Choroid plexus epithelial cell (primary cell): ENCODE data around the gene HSPA1A.

Source experiments
- DNase-seq: peaks from one replicate; pipeline ENCODE4 v3.0.0-alpha.2; 2010; ENCODE audit warnings: low read depth
- H3K4me3 ChIP-seq: 2 replicates; pipeline ENCODE4 v1.5.1; 2011; ENCODE audit warnings: low read depth, mild to moderate bottlenecking, control low read depth, low read length, moderate library complexity
- TF ChIP-seq, protein P1 (sequence below): conservative IDR thresholded peaks from 2 replicates; pipeline ENCODE4 v1.5.1; 2011; ENCODE audit warnings: low read depth, mild to moderate bottlenecking, control low read depth, inconsistent platforms, low read length, moderate library complexity

HSPA1A gene

DNA sequence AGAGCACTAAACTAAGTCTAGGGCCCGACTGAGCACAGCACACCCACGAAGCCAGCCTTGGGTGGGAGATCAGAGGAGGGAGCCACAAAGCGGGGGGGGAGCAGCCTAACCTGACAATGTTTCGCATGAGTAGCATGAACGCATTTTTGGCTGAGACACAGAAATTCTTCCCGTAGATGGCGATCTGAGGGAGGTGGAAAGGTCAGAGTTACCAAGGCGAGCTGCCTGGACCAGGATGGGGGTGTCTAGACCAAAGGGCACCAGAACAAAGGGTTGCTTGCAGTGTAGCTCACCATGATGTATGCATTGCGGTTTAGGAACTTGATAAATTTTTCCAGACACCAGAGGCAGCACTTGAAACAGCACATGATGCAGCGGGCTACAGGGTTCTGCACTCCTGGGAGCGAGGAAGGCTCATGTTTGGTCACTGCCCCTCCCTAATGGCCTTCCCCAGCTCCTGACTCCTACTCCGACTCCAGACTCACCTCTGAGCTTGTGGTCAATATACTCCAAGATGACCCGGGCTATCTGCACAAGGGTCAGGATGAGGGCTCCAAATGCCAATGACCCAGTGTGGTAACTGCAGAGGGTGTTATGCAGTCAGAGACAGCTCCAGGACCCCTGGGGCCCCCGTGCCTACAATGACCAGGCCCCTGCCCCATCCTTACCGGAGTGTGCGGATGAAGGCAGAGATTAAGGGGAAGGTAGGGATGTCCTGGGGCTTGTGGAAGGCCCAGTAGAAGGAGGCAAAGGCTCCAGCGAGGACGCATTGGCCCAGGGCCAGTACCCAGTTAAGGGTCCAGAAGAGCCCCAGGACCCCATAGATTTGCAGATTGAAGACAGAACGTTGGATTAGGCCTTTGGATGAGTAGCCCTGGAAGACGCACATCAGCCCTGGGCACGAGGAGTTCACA lies 50.1 kb downstream of the HSPA1A start:
- H3K4me3 ChIP-seq: no peak overlapping the region
- DNase-seq: peak; percentile 30
- TF ChIP-seq, protein P1, sequence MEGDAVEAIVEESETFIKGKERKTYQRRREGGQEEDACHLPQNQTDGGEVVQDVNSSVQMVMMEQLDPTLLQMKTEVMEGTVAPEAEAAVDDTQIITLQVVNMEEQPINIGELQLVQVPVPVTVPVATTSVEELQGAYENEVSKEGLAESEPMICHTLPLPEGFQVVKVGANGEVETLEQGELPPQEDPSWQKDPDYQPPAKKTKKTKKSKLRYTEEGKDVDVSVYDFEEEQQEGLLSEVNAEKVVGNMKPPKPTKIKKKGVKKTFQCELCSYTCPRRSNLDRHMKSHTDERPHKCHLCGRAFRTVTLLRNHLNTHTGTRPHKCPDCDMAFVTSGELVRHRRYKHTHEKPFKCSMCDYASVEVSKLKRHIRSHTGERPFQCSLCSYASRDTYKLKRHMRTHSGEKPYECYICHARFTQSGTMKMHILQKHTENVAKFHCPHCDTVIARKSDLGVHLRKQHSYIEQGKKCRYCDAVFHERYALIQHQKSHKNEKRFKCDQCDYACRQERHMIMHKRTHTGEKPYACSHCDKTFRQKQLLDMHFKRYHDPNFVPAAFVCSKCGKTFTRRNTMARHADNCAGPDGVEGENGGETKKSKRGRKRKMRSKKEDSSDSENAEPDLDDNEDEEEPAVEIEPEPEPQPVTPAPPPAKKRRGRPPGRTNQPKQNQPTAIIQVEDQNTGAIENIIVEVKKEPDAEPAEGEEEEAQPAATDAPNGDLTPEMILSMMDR: no peak
